HL-60 (cell line): ENCODE measurements around the gene PLG.

Experiments
- CTCF ChIP-seq: IDR thresholded peaks from one replicate; pipeline ENCODE4 v1.5.1; 2011; ENCODE audit warnings: low read length, control low read depth, inconsistent platforms; ENCODE audit not compliant: insufficient read depth
- POLR2AphosphoS5 ChIP-seq: IDR thresholded peaks from 2 replicates; pipeline ENCODE4 v1.6.1; 2012; ENCODE audit warnings: low read depth
- REST ChIP-seq: IDR thresholded peaks from 2 replicates; pipeline ENCODE4 v1.6.1; 2012; ENCODE audit warnings: low read depth; ENCODE audit not compliant: insufficient replicate concordance

- no peak for TF ChIP-seq CTCF
- TF ChIP-seq POLR2AphosphoS5 = no peak
- no peak for TF ChIP-seq REST
Observed at GRCh38 chr6:160795721-160796120, 93.7 kb downstream of the PLG start.
